Neural progenitor cell (in vitro differentiated cells): Measurements from ENCODE around the gene ANAPC1. TPM values are rescaled to one million over a fixed set of nuclear protein-coding genes. Genes with fewer than 3 reads are reported as not detected.
"Not testable (repeated sequence)": the region's sequence is repeated elsewhere in the genome, so short reads cannot be mapped to it uniquely, and the experiment has no call there.

Experiments used
- DNase-seq: peaks from one replicate; pipeline ENCODE4 v3.0.0-alpha.2; 2016; ENCODE audit warnings: low spot score
- H2AFZ ChIP-seq: fragments of 200-600 bp; sonication (generic); replicated peaks from 2 replicates; pipeline ENCODE4 v1.6.1; 2016; ENCODE audit warnings: antibody characterized with exemption
- H3F3A ChIP-seq: fragments of 200-600 bp; sonication (generic); 2 replicates; pipeline ENCODE4 v1.6.1; 2016; ENCODE audit warnings: antibody characterized with exemption, low read depth
- H3K27ac ChIP-seq: fragments of 200-600 bp; sonication (generic); 2 replicates; pipeline ENCODE4 v1.5.1; 2016; ENCODE audit warnings: mild to moderate bottlenecking
- H3K27me3 ChIP-seq: fragments of 200-600 bp; sonication (generic); 2 replicates; pipeline ENCODE4 v1.6.1; 2016; ENCODE audit warnings: mild to moderate bottlenecking, moderate library complexity
- H3K36me3 ChIP-seq: fragments of 200-600 bp; sonication (generic); 2 replicates; pipeline ENCODE4 v1.5.1; 2016
- H3K4me1 ChIP-seq: fragments of 200-600 bp; sonication (generic); 2 replicates; pipeline ENCODE4 v1.6.1; 2016; ENCODE audit warnings: mixed run types
- H3K4me2 ChIP-seq: fragments of 200-600 bp; sonication (generic); 2 replicates; pipeline ENCODE4 v1.6.1; 2016
- H3K4me3 ChIP-seq: fragments of 200-600 bp; sonication (generic); 2 replicates; pipeline ENCODE4 v1.5.1; 2016
- H3K79me2 ChIP-seq: fragments of 200-600 bp; sonication (generic); 2 replicates; pipeline ENCODE4 v1.6.1; 2016; ENCODE audit warnings: low read depth
- H3K9ac ChIP-seq: fragments of 200-600 bp; sonication (generic); 2 replicates; pipeline ENCODE4 v1.6.1; 2016
- H3K9me3 ChIP-seq: fragments of 200-600 bp; sonication (generic); 2 replicates; pipeline ENCODE4 v1.5.1; 2016; ENCODE audit warnings: low read depth
- H4K20me1 ChIP-seq: fragments of 200-600 bp; sonication (generic); 2 replicates; pipeline ENCODE4 v1.6.1; 2016; ENCODE audit warnings: low read depth
- H3K27ac Mint-ChIP-seq: 3 replicates; pipeline ENCODE4 v1.8.0; 2021; ENCODE audit warnings: mixed read lengths
- H3K27me3 Mint-ChIP-seq: 2 replicates; pipeline ENCODE4 v1.8.0; 2022; ENCODE audit warnings: low read depth, mild to moderate bottlenecking, inconsistent platforms, moderate library complexity, mixed read lengths; ENCODE audit not compliant: insufficient read depth
- H3K36me3 Mint-ChIP-seq: 3 replicates; pipeline ENCODE4 v1.8.0; 2021; ENCODE audit warnings: mixed read lengths
- H3K4me1 Mint-ChIP-seq: 3 replicates; pipeline ENCODE4 v1.8.0; 2021; ENCODE audit warnings: mixed read lengths
- H3K4me3 Mint-ChIP-seq: 3 replicates; pipeline ENCODE4 v1.8.0; 2021; ENCODE audit warnings: mild to moderate bottlenecking, moderate library complexity, mixed read lengths
- H3K9me3 Mint-ChIP-seq: 3 replicates; pipeline ENCODE4 v1.8.0; 2020; ENCODE audit warnings: mixed read lengths
- EZH2 ChIP-seq: fragments of 200-600 bp; sonication (generic); IDR thresholded peaks from 2 replicates; pipeline ENCODE4 v1.6.1; 2017; ENCODE audit warnings: antibody characterized with exemption, mild to moderate bottlenecking, moderate library complexity
- EZH2phosphoT487 ChIP-seq: fragments of 200-600 bp; sonication (generic); IDR thresholded peaks from 2 replicates; pipeline ENCODE4 v1.6.1; 2017; ENCODE audit warnings: antibody characterized with exemption
- total RNA-seq: library from RNA; depleted of rRNA; stranded (reverse); fragments of >200 nt; gene quantifications from 2 replicates; pipeline ENCODE4 v1.2.3, GENCODE V29; 2015; ENCODE audit warnings: low replicate concordance
- TF ChIP-seq, protein P1 (sequence below): fragments of 200-600 bp; sonication (generic); IDR thresholded peaks from 2 replicates; pipeline ENCODE4 v1.5.1; 2017; ENCODE audit warnings: antibody characterized with exemption, mild to moderate bottlenecking

ANAPC1 gene
- total RNA-seq, 1 donor from 2014 or later, result 50.9 TPM

DNA sequence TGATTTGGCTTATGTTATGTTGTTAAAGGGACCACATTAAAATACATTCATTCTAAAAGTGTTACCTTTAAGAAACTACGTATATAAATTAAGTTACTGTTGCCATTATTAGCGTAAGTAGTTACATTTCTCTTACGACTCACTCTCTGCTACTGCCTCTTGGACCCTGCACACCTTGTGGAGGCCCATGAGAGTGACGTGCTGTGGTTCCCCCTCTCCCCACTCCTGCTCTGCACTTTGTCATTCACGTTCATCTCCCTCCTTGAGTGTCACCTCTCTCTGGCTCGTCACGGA, 13.6 kb upstream of the ANAPC1 start:
- DNase-seq, result no peak
- peak overlapping the region; percentile 87 for H2AFZ ChIP-seq
- peaks cover 15% of the 10 kb centered on the region for H3K4me1 Mint-ChIP-seq
- TF ChIP-seq EZH2phosphoT487, result no peak
- TF ChIP-seq, protein P1, sequence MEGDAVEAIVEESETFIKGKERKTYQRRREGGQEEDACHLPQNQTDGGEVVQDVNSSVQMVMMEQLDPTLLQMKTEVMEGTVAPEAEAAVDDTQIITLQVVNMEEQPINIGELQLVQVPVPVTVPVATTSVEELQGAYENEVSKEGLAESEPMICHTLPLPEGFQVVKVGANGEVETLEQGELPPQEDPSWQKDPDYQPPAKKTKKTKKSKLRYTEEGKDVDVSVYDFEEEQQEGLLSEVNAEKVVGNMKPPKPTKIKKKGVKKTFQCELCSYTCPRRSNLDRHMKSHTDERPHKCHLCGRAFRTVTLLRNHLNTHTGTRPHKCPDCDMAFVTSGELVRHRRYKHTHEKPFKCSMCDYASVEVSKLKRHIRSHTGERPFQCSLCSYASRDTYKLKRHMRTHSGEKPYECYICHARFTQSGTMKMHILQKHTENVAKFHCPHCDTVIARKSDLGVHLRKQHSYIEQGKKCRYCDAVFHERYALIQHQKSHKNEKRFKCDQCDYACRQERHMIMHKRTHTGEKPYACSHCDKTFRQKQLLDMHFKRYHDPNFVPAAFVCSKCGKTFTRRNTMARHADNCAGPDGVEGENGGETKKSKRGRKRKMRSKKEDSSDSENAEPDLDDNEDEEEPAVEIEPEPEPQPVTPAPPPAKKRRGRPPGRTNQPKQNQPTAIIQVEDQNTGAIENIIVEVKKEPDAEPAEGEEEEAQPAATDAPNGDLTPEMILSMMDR, result no peak
- TF ChIP-seq EZH2, result no peak
- H3K4me2 ChIP-seq, result peak overlapping the region; percentile 89
- H3K9ac ChIP-seq, result no peak overlapping the region
- H3K27ac Mint-ChIP-seq, result peak overlapping the region; percentile 25
- peaks cover 3% of the 10 kb centered on the region for H3K4me1 ChIP-seq
- no peaks in the 10 kb centered on the region for H3K9me3 ChIP-seq
- no peaks in the 10 kb centered on the region for H3K79me2 ChIP-seq
- H3K36me3 ChIP-seq, result no peaks in the 10 kb centered on the region
- peaks cover 25% of the 10 kb centered on the region for H3F3A ChIP-seq
- peaks cover 10% of the 10 kb centered on the region for H4K20me1 ChIP-seq
- peak overlapping the region; percentile 91 for H3K4me3 Mint-ChIP-seq
- H3K36me3 Mint-ChIP-seq, result no peaks in the 10 kb centered on the region
- H3K27ac ChIP-seq, result no peak overlapping the region
- peaks cover 5% of the 10 kb centered on the region for H3K27me3 Mint-ChIP-seq
- peaks cover 46% of the 10 kb centered on the region for H3K27me3 ChIP-seq
- H3K9me3 Mint-ChIP-seq, result no peaks in the 10 kb centered on the region
- peak overlapping the region; percentile 76 for H3K4me3 ChIP-seq

DNA sequence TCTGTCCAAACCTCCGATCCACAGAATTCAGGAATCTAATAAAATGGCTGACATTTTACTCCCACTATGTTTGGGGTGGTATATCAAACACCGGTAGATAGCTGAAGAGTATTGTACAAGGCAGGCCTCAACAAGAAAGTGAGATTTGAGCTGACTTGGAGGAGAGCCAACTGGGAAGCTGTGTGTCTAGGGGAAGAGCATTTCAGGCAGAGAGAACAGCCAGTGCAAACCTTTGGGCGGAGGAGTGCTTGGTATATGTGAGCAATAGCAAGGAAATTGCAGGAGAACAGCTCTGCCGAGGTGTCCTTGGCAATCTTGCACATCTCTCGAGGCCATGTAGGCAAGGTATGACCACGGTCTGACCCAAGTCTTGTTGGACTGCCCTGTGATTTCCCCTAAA, 12.6 kb upstream of the ANAPC1 start:
- Histone ChIP-seq H3K4me3 (no peak overlapping the region), H3K4me1 (peaks cover 3% of the 10 kb centered on the region), H3K36me3 (no peaks in the 10 kb centered on the region), H3K27me3 (peaks cover 46% of the 10 kb centered on the region), H3K9ac (no peak overlapping the region), H3K4me2 (no peak overlapping the region), H3K9me3 (no peaks in the 10 kb centered on the region), H3F3A (peaks cover 21% of the 10 kb centered on the region), H3K27ac (no peak overlapping the region), H2AFZ (no peak overlapping the region), H4K20me1 (peaks cover 10% of the 10 kb centered on the region), H3K79me2 (no peaks in the 10 kb centered on the region)
- Mint-ChIP-seq H3K4me3 (peak overlapping the region; percentile 49), H3K9me3 (no peaks in the 10 kb centered on the region), H3K27me3 (peaks cover 5% of the 10 kb centered on the region), H3K4me1 (peaks cover 15% of the 10 kb centered on the region), H3K36me3 (no peaks in the 10 kb centered on the region), H3K27ac (no peak overlapping the region)
- no peak for DNase-seq
- TF ChIP-seq EZH2phosphoT487, result no peak
- TF ChIP-seq, protein P1, result no peak
- TF ChIP-seq EZH2, result no peak

DNA sequence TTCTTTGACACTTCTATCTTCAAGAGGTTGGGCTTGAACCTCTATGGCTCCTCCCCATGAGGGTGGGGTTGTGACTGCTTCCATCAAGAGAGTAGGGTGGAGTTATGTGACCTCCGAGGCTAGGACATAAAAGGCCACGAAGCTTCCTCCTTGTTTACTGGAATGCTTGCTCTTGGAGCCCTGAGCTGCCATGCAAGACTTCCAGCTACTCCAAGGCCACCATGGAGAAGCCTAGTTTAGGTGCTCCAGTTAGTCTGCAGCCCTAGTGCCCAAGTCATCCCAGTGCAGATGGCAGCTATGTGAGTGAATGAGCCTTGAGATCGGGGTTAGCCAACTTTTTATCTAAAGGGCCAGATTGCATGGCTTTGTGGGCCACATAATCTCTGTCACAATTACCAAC, 12.0 kb upstream of the ANAPC1 start:
- no peak overlapping the region for H3K9ac ChIP-seq
- H3K36me3 ChIP-seq, result no peaks in the 10 kb centered on the region
- no peaks in the 10 kb centered on the region for H3K79me2 ChIP-seq
- DNase-seq, result no peak
- H3K4me1 Mint-ChIP-seq, result peaks cover 14% of the 10 kb centered on the region
- TF ChIP-seq EZH2, result no peak
- no peak for TF ChIP-seq EZH2phosphoT487
- TF ChIP-seq, protein P1, result no peak
- peaks cover 21% of the 10 kb centered on the region for H3F3A ChIP-seq
- peaks cover 10% of the 10 kb centered on the region for H4K20me1 ChIP-seq
- no peak overlapping the region for H3K4me2 ChIP-seq
- H3K4me3 ChIP-seq, result no peak overlapping the region
- no peak overlapping the region for H3K27ac ChIP-seq
- H3K4me1 ChIP-seq, result peaks cover 3% of the 10 kb centered on the region
- no peaks in the 10 kb centered on the region for H3K36me3 Mint-ChIP-seq
- H3K27ac Mint-ChIP-seq, result no peak overlapping the region
- H3K4me3 Mint-ChIP-seq, result peak overlapping the region; percentile 35
- no peaks in the 10 kb centered on the region for H3K9me3 ChIP-seq
- H3K27me3 Mint-ChIP-seq, result peaks cover 5% of the 10 kb centered on the region
- H2AFZ ChIP-seq, result no peak overlapping the region
- H3K27me3 ChIP-seq, result peaks cover 46% of the 10 kb centered on the region
- no peaks in the 10 kb centered on the region for H3K9me3 Mint-ChIP-seq

DNA sequence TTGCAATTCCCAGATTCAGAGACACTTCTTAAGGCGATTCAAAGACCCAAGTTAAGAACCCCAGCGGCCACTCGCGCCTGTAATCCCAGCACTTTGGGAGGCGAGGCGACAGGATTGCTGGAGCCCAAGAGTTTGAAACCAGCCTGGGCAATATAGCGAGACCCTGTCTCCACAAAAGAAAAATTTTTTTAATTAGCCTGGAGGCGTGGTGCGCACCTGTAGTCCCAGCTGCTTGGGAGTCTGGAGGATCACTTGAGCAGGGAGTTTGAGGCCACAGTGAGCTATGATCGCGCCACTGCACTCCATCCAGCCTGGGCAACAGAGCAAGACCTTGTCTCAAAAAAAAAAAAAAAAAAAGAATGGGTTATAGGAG, 585 bp upstream of the ANAPC1 start:
- Mint-ChIP-seq H3K4me1 (peaks cover 8% of the 10 kb centered on the region), H3K27ac (peak overlapping the region; percentile 95), H3K9me3 (peaks cover 2% of the 10 kb centered on the region), H3K36me3 (peaks cover 4% of the 10 kb centered on the region), H3K27me3 (peaks cover 2% of the 10 kb centered on the region), H3K4me3 (peak overlapping the region; percentile 97)
- peak overlapping the region; percentile 84 for H3K4me2 ChIP-seq
- H2AFZ ChIP-seq, result peak overlapping the region; percentile 99
- no peak for DNase-seq
- peaks cover 28% of the 10 kb centered on the region for H3K79me2 ChIP-seq
- no peak overlapping the region for H3K9ac ChIP-seq
- peaks cover 7% of the 10 kb centered on the region for H3K4me1 ChIP-seq
- H3K27ac ChIP-seq, result peak overlapping the region; percentile 76
- no peak for TF ChIP-seq EZH2
- TF ChIP-seq, protein P1, result peak; percentile 1
- no peaks in the 10 kb centered on the region for H3K36me3 ChIP-seq
- H3K4me3 ChIP-seq, result peak overlapping the region; percentile 81
- peaks cover 13% of the 10 kb centered on the region for H3F3A ChIP-seq
- peaks cover 6% of the 10 kb centered on the region for H4K20me1 ChIP-seq
- H3K27me3 ChIP-seq, result no peaks in the 10 kb centered on the region
- no peaks in the 10 kb centered on the region for H3K9me3 ChIP-seq

DNA sequence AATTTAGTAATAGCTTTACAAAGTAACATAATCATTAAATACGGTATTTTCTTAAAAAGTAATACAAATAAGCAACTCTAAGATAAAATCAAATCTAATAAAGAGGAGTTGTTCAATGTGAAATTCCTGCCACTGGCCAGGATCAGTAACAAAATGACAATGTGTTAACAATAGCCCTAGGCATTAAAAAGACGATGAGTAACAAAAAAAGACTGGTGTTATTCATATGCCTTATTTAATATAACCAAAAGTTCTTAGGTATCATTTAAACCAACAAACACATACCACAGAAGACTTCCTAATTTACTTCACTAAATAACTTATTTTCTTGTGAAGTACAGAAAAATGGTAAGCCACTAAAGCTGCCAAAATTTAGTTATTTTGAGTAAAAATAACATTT, 11.2 kb downstream of the ANAPC1 start:
- H3K4me3 ChIP-seq, H3K4me3 Mint-ChIP-seq: not testable (repeated sequence)

More for the DNA sequence above, 11.2 kb downstream of the ANAPC1 start:
- H3K9ac ChIP-seq, H3F3A ChIP-seq, H3K27me3 Mint-ChIP-seq, H3K36me3 ChIP-seq, H2AFZ ChIP-seq, H3K27me3 ChIP-seq, H3K4me1 ChIP-seq, H4K20me1 ChIP-seq, H3K79me2 ChIP-seq, DNase-seq, H3K9me3 Mint-ChIP-seq, H3K4me1 Mint-ChIP-seq, H3K9me3 ChIP-seq, H3K27ac Mint-ChIP-seq, H3K4me2 ChIP-seq, H3K27ac ChIP-seq: not testable (repeated sequence)
- peaks cover 11% of the 10 kb centered on the region for H3K36me3 Mint-ChIP-seq
